ENCODE measurements around the gene RBFOX1.

DNA sequence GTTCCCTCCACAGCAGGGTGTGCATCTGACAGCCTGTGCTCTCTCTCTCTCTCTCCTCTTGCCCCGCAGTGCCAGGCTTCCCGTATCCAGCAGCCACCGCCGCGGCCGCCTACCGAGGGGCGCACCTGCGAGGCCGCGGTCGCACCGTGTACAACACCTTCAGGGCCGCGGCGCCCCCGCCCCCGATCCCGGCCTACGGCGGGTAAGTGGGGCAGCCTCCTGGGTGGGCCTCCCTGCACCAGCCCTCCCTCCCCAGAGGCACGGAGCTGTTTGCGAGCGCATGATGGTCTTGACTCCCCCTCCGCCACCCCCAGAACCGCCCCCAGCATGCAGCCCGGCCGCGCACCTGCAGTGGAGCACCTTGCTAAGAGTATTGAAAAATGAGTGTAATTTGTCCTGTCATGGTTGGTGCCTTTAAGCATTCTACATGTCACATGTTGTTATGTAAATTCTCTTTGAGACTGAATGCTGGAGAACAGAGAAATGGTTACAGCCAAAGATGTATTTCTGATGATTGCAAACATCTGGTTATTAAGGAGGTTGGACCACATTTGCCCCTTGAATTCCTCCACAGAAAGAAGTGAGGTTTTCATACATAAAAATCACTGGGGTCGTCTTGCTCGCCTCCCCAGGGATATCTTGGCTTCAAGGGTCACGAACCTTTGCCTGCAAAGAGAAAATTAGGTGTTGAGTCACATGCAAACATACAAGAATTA, 321.3 kb downstream of the RBFOX1 start:
- TF ChIP-seq, protein P1, sequence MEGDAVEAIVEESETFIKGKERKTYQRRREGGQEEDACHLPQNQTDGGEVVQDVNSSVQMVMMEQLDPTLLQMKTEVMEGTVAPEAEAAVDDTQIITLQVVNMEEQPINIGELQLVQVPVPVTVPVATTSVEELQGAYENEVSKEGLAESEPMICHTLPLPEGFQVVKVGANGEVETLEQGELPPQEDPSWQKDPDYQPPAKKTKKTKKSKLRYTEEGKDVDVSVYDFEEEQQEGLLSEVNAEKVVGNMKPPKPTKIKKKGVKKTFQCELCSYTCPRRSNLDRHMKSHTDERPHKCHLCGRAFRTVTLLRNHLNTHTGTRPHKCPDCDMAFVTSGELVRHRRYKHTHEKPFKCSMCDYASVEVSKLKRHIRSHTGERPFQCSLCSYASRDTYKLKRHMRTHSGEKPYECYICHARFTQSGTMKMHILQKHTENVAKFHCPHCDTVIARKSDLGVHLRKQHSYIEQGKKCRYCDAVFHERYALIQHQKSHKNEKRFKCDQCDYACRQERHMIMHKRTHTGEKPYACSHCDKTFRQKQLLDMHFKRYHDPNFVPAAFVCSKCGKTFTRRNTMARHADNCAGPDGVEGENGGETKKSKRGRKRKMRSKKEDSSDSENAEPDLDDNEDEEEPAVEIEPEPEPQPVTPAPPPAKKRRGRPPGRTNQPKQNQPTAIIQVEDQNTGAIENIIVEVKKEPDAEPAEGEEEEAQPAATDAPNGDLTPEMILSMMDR (IDR thresholded peaks at IDR 0.05; ENCODE audit: insufficient read depth, low read depth, low read length), result no peak
- TF ChIP-seq EZH2 (IDR thresholded peaks at IDR 0.05; ENCODE audit: insufficient read depth, low read length), result no peak
